OCI-LY1 (cell line): ENCODE results near the gene CRY2.

ENCODE experiments used
- H2AFZ ChIP-seq: fragments of 200-600 bp; sonication (generic), shearing (Covaris generic); 2 replicates; pipeline ENCODE4 v1.6.0; 2014; ENCODE audit warnings: antibody characterized with exemption, mild to moderate bottlenecking, low read length
- H3F3A ChIP-seq: fragments of 200-600 bp; sonication (generic), shearing (Covaris generic); 2 replicates; pipeline ENCODE4 v1.6.0; 2014; ENCODE audit warnings: mild to moderate bottlenecking, antibody characterized with exemption, low read length, moderate library complexity; ENCODE audit not compliant: insufficient read depth
- H3K27ac ChIP-seq: fragments of 200-600 bp; sonication (generic); 2 replicates; pipeline ENCODE4 v1.5.1; 2014; ENCODE audit warnings: low read length, mixed run types, mild to moderate bottlenecking, low read depth; ENCODE audit not compliant: poor library complexity, severe bottlenecking
- H3K27me3 ChIP-seq: fragments of 200-600 bp; sonication (generic); 2 replicates; pipeline ENCODE4 v1.6.0; 2014; ENCODE audit warnings: antibody characterized with exemption, mild to moderate bottlenecking, low read length, moderate library complexity; ENCODE audit not compliant: insufficient read depth
- H3K36me3 ChIP-seq: fragments of 200-600 bp; sonication (generic); 2 replicates; pipeline ENCODE4 v1.6.1; 2014; ENCODE audit warnings: mild to moderate bottlenecking, antibody characterized with exemption, low read length, moderate library complexity, mixed read lengths; ENCODE audit not compliant: insufficient read depth
- H3K4me1 ChIP-seq: fragments of 200-600 bp; sonication (generic); 2 replicates; pipeline ENCODE4 v1.5.1; 2014; ENCODE audit warnings: mild to moderate bottlenecking, low read length, moderate library complexity; ENCODE audit not compliant: insufficient read depth, severe bottlenecking
- H3K4me2 ChIP-seq: fragments of 200-600 bp; sonication (generic), shearing (Covaris generic); 2 replicates; pipeline ENCODE4 v1.6.1; 2014; ENCODE audit warnings: low read length
- H3K4me3 ChIP-seq: fragments of 200-600 bp; sonication (generic); 2 replicates; pipeline ENCODE4 v1.5.1; 2014; ENCODE audit warnings: low read length, low read depth, mild to moderate bottlenecking, mixed read lengths; ENCODE audit not compliant: poor library complexity, severe bottlenecking
- H3K79me2 ChIP-seq: fragments of 200-600 bp; shearing (Covaris generic); 2 replicates; pipeline ENCODE4 v1.6.1; 2016; ENCODE audit warnings: mixed run types, low read length, mixed read lengths; ENCODE audit not compliant: insufficient read depth
- H3K9ac ChIP-seq: fragments of 200-600 bp; sonication (generic), shearing (Covaris generic); 2 replicates; pipeline ENCODE4 v1.6.1; 2014; ENCODE audit warnings: mild to moderate bottlenecking, low read length, mixed read lengths
- H3K9me2 ChIP-seq: fragments of 200-600 bp; sonication (generic), shearing (Covaris generic); 2 replicates; pipeline ENCODE4 v1.6.1; 2014; ENCODE audit warnings: low read depth, mild to moderate bottlenecking, low read length, mixed read lengths
- H3K9me3 ChIP-seq: fragments of 200-600 bp; shearing (Covaris generic); 2 replicates; pipeline ENCODE4 v1.6.1; 2014; ENCODE audit warnings: low read length, mixed read lengths
- H4K20me1 ChIP-seq: fragments of 200-600 bp; sonication (generic), shearing (Covaris generic); 2 replicates; pipeline ENCODE4 v1.6.0; 2016; ENCODE audit warnings: mild to moderate bottlenecking, low read length; ENCODE audit not compliant: insufficient read depth
- CTCF ChIP-seq: fragments of 200-600 bp; sonication (generic), shearing (Covaris generic); IDR thresholded peaks from 2 replicates; pipeline ENCODE4 v1.5.1; 2017; ENCODE audit warnings: mild to moderate bottlenecking, antibody characterized with exemption, low read length, moderate library complexity, mixed read lengths
- EZH2 ChIP-seq: fragments of 200-600 bp; sonication (generic), shearing (Covaris generic); IDR thresholded peaks from 2 replicates; pipeline ENCODE4 v1.8.0; 2017; ENCODE audit warnings: borderline replicate concordance, mixed run types, mild to moderate bottlenecking, antibody characterized with exemption, low read length, moderate library complexity, mixed read lengths

Gene CRY2

GRCh38 chr11:45918331-45918941 is 71.2 kb downstream of the CRY2 start:
- Histone ChIP-seq H2AFZ (peak overlapping the region; percentile 89), H3K4me3 (peak overlapping the region; percentile 99), H3K27me3 (no peaks in the 10 kb centered on the region), H3K4me1 (peaks cover 44% of the 10 kb centered on the region), H4K20me1 (no peaks in the 10 kb centered on the region), H3K79me2 (0 out of 2 replicates have a peak, but pooled peaks cover 3% of the 10 kb centered on the region), H3K9me2 (no peaks in the 10 kb centered on the region), H3K9me3 (no peaks in the 10 kb centered on the region), H3K4me2 (peak overlapping the region; percentile 98), H3K36me3 (peaks cover 29% of the 10 kb centered on the region), H3F3A (no peaks in the 10 kb centered on the region), H3K9ac (peak overlapping the region; percentile 92), H3K27ac (peak overlapping the region; percentile 93)
- no peak for TF ChIP-seq EZH2
- no peak for TF ChIP-seq CTCF

- no peaks in the 10 kb centered on the region for H3K9me3 ChIP-seq
- H4K20me1 ChIP-seq, result no peaks in the 10 kb centered on the region
- H2AFZ ChIP-seq, result no peak overlapping the region
- no peaks in the 10 kb centered on the region for H3F3A ChIP-seq
- no peak overlapping the region for H3K27ac ChIP-seq
- no peak for TF ChIP-seq CTCF
- no peak for TF ChIP-seq EZH2
- peaks cover 22% of the 10 kb centered on the region for H3K36me3 ChIP-seq
- peak overlapping the region; percentile 99 for H3K4me3 ChIP-seq
- H3K27me3 ChIP-seq, result no peaks in the 10 kb centered on the region
- H3K4me1 ChIP-seq, result peaks cover 46% of the 10 kb centered on the region
- H3K9me2 ChIP-seq, result no peaks in the 10 kb centered on the region
- H3K79me2 ChIP-seq, result 0 out of 2 replicates have a peak, but pooled peaks cover 3% of the 10 kb centered on the region
- peak overlapping the region; percentile 98 for H3K4me2 ChIP-seq
- no peak overlapping the region for H3K9ac ChIP-seq
Observed at GRCh38 chr11:45918962-45919675, 71.8 kb downstream of the CRY2 start.

- no peaks in the 10 kb centered on the region for H3K27me3 ChIP-seq
- no peaks in the 10 kb centered on the region for H3K9me2 ChIP-seq
- H3F3A ChIP-seq, result no peaks in the 10 kb centered on the region
- no peaks in the 10 kb centered on the region for H4K20me1 ChIP-seq
- no peak for TF ChIP-seq CTCF
- TF ChIP-seq EZH2, result no peak
- no peak overlapping the region for H3K4me3 ChIP-seq
- peaks cover 46% of the 10 kb centered on the region for H3K4me1 ChIP-seq
- no peak overlapping the region for H3K4me2 ChIP-seq
- no peak overlapping the region for H3K9ac ChIP-seq
- peaks cover 14% of the 10 kb centered on the region; the same call in 1 of the 2 replicates for H3K36me3 ChIP-seq
- no peak overlapping the region for H3K27ac ChIP-seq
- no peak overlapping the region for H2AFZ ChIP-seq
- 0 out of 2 replicates have a peak, but pooled peaks cover 3% of the 10 kb centered on the region for H3K79me2 ChIP-seq
- H3K9me3 ChIP-seq, result no peaks in the 10 kb centered on the region
Observed at GRCh38 chr11:45919806-45920530, 72.7 kb downstream of the CRY2 start.
